Kidney epithelial cell (primary cell): ENCODE measurements around the gene TMEM143. TPM values are rescaled to one million over a fixed set of nuclear protein-coding genes. Genes with fewer than 3 reads are reported as not detected.

Experiments
- DNase-seq: peaks from one replicate; pipeline ENCODE4 v3.0.0-alpha.2; 2010; ENCODE audit warnings: low read depth
- H3K27me3 ChIP-seq: 2 replicates; pipeline ENCODE4 v1.6.0; 2011; ENCODE audit warnings: low read length; ENCODE audit not compliant: control insufficient read depth, insufficient read depth
- H3K36me3 ChIP-seq: 2 replicates; pipeline ENCODE4 v1.5.1; 2011; ENCODE audit warnings: low read length; ENCODE audit not compliant: control insufficient read depth, insufficient read depth
- H3K4me3 ChIP-seq: 2 replicates; pipeline ENCODE4 v1.5.1; 2011; ENCODE audit warnings: low read depth, mild to moderate bottlenecking, control low read depth, low read length
- total RNA-seq: library from RNA; depleted of rRNA; stranded (reverse); fragments of >200 nt; gene quantifications from 2 replicates; pipeline ENCODE4 v1.2.3, GENCODE V29; 2015
- TF ChIP-seq, protein P1 (sequence below): IDR thresholded peaks from 2 replicates; pipeline ENCODE4 v1.5.1; 2011; ENCODE audit warnings: mild to moderate bottlenecking, moderate library complexity, low read length, control low read depth, inconsistent platforms; ENCODE audit not compliant: insufficient read depth, poor library complexity, severe bottlenecking

The TMEM143 gene
- total RNA-seq, 1 donor from 2014 or later, result 4.4 TPM

DNA sequence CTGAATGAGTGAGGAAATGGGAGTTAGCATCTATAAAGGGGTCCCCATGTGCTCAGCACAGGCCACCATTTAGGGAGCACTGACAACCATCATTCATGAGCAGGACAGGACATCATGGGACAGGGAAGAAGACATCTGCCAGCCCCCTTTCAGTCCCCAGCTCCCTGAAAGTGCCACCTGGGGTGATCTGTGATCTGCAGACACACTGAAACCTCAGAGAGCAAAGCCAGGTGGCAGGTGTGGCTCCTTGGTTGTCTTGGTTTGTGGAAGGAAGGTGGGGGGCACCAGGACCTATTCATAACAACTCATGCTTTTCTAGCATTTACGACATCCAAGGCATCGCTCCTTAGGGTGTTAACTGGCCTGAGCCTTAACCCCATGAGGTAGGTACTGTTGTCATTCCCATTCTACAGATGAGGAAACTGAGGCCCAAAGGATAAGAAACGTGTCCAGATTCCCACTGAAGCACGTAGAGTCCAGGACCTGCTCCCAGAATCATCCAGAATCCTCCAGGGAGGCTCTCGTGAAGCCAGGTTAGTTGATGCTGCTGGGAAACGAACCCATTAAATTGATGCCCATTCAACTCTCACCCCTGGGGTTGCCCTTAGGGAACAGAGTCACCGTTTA is 21.8 kb upstream of the TMEM143 start:
- H3K4me3 ChIP-seq, result no peak overlapping the region
- H3K36me3 ChIP-seq, result peaks cover 4% of the 10 kb centered on the region
- no peak for DNase-seq
- H3K27me3 ChIP-seq, result no peaks in the 10 kb centered on the region
- TF ChIP-seq, protein P1, sequence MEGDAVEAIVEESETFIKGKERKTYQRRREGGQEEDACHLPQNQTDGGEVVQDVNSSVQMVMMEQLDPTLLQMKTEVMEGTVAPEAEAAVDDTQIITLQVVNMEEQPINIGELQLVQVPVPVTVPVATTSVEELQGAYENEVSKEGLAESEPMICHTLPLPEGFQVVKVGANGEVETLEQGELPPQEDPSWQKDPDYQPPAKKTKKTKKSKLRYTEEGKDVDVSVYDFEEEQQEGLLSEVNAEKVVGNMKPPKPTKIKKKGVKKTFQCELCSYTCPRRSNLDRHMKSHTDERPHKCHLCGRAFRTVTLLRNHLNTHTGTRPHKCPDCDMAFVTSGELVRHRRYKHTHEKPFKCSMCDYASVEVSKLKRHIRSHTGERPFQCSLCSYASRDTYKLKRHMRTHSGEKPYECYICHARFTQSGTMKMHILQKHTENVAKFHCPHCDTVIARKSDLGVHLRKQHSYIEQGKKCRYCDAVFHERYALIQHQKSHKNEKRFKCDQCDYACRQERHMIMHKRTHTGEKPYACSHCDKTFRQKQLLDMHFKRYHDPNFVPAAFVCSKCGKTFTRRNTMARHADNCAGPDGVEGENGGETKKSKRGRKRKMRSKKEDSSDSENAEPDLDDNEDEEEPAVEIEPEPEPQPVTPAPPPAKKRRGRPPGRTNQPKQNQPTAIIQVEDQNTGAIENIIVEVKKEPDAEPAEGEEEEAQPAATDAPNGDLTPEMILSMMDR, result no peak

DNA sequence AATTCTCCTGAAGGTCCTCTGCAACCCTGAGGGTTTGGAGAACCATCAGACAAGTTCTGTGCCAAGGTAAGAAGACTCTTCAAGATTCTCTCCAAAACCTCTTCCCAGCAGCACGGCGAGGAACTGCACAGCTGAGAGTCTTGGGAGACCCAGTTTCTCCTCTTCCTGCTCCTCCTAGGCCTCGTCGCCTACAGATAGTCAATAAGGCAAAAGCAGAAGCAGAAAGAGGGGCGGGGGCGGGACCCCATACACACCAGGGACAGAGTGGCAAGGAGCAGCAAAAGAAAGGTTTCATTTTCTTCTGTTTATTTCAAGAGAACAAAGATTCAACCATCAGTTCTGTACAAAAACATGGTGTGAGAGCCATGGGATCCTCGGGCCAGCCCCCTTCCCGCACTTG is 18.5 kb upstream of the TMEM143 start:
- no peak overlapping the region for H3K4me3 ChIP-seq
- H3K36me3 ChIP-seq, result peaks cover 4% of the 10 kb centered on the region
- TF ChIP-seq, protein P1, result no peak
- H3K27me3 ChIP-seq, result no peaks in the 10 kb centered on the region
- DNase-seq, result no peak

DNA sequence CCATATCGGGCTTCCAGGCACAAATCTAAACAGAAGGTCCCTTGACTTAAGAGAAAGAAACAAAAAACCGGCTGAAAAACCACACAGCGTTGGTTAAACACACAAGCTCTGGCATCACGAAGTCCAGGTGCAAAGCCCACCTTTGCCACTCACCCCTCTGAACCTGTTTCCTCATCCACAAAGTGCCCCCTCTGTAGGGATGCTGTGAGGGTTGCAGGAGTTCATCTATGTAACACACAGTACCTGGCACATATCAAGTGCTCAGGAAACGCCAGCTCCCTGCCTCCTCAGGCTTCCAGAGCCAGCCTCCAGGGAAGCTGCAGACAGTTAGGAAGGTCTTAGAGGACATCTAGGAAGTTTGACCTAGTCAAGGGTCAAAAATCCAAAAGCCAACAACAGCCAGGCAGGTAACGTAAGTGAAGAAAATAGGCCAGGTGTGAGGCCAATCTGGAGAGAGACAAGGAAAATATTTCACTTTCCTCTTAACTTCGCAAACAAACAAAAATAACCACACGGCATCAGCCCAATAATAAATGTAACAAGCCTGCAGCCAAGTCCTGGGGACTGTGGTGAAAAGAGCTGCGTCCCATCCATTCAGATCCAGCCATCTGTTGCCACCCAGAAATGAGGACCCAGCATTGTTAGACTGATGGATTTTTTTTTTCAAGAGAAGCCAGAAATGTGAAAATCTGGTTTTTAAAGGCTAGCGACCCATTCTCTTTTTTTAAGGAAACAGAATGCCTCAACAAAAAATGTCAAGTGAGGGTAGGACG is 17.6 kb upstream of the TMEM143 start:
- no peak for DNase-seq
- Histone ChIP-seq H3K4me3 (no peak overlapping the region), H3K27me3 (no peaks in the 10 kb centered on the region), H3K36me3 (peaks cover 2% of the 10 kb centered on the region)
- TF ChIP-seq, protein P1, result no peak

DNA sequence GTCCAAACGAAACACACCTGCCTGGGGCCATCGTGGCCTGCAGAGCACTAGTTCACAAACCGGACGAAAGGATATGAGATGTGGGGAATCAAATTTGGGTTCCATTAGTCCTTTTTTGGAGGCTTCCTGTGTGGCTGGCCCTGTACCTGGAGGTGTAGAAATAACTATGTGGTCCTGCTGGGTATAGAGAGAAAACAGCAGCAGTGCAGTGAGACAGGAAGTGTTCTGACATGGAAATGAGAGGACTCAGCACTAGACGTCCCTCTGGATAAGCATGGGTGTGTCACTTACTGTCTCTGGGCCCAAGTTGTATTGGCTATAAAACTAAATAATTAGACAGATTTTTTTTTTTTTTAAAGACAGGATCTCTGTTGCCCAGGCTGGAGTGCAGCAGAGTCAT is 15.3 kb upstream of the TMEM143 start:
- TF ChIP-seq, protein P1, result no peak
- DNase-seq, result no peak
- H3K27me3 ChIP-seq, result no peaks in the 10 kb centered on the region
- peaks cover 2% of the 10 kb centered on the region for H3K36me3 ChIP-seq
- H3K4me3 ChIP-seq, result no peak overlapping the region

GRCh38 chr19:48378194-48378570 is 14.4 kb upstream of the TMEM143 start:
- H3K36me3 ChIP-seq, result peaks cover 1% of the 10 kb centered on the region
- TF ChIP-seq, protein P1, result no peak
- no peak overlapping the region for H3K4me3 ChIP-seq
- H3K27me3 ChIP-seq, result no peaks in the 10 kb centered on the region
- DNase-seq, result no peak
